Effector memory CD8-positive, alpha-beta T cell (primary cell): ENCODE measurements around the gene SND1.
"Not testable (repeated sequence)": the region's sequence is repeated elsewhere in the genome, so short reads cannot be mapped to it uniquely, and the experiment has no call there.

Experiments used
- ATAC-seq: fragments of 150-1000 bp; cut with Tn5 transposase; replicated peaks from 2 replicates; pipeline ENCODE4 v1.10.0; 2021; ENCODE audit warnings: mild to moderate bottlenecking, moderate library complexity
- DNase-seq, 3 experiments: peaks; one replicate each; pipeline ENCODE4 v3.0.0; 2021
- H3K27ac Mint-ChIP-seq, 2 donors: one replicate each; pipeline ENCODE4 v1.8.0; 2022; ENCODE audit warnings: mild to moderate bottlenecking in 2 of 2, mixed read lengths in 2 of 2, moderate library complexity in 2 of 2
- H3K27me3 Mint-ChIP-seq, 2 donors: one replicate each; pipeline ENCODE4 v1.8.0; 2022; ENCODE audit warnings: mixed read lengths in 2 of 2
- H3K36me3 Mint-ChIP-seq: one replicate; pipeline ENCODE4 v1.8.0; 2022; ENCODE audit warnings: mild to moderate bottlenecking, moderate library complexity, mixed read lengths; ENCODE audit not compliant: insufficient read depth
- H3K4me1 Mint-ChIP-seq, 2 donors: one replicate each; pipeline ENCODE4 v1.8.0; 2022; ENCODE audit warnings: low read depth in 2 of 2, mixed read lengths in 2 of 2
- H3K4me3 Mint-ChIP-seq, 2 donors: one replicate each; pipeline ENCODE4 v1.8.0; 2022; ENCODE audit warnings: mild to moderate bottlenecking in 2 of 2, mixed read lengths in 2 of 2, moderate library complexity in 2 of 2
- H3K9me3 Mint-ChIP-seq, 2 donors: one replicate each; pipeline ENCODE4 v1.8.0; 2022; ENCODE audit warnings: mixed read lengths in 2 of 2

The SND1 gene

DNA sequence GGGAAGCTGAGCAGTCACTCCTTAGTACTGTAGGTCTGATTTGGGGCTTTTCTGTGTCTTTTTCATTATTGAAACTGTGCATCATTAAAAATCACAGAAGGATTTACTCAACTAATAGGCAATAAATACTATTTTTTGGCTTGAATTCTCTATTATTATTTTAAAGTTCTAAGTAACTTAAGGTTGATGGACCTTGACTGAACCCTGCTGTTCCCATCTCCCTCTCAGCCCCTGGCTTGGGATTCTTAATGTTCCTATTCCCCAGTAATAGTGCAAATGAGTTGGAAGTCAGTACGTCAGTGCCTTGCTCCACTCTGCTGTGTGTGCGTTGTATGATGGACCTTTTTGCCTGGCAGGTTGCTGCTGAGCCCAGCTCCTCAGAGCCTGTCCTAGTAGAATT, 166.3 kb downstream of the SND1 start:
- Mint-ChIP-seq H3K27me3 (no peaks in the 10 kb centered on the region), H3K27ac (no peak overlapping the region), H3K4me3 (no peak overlapping the region), H3K36me3 (peaks cover 10% of the 10 kb centered on the region), H3K4me1 (peaks cover 44 to 46% of the 10 kb centered on the region in 2 donors), H3K9me3 (no peaks in the 10 kb centered on the region)
- no peak for DNase-seq
- no peak for ATAC-seq

DNA sequence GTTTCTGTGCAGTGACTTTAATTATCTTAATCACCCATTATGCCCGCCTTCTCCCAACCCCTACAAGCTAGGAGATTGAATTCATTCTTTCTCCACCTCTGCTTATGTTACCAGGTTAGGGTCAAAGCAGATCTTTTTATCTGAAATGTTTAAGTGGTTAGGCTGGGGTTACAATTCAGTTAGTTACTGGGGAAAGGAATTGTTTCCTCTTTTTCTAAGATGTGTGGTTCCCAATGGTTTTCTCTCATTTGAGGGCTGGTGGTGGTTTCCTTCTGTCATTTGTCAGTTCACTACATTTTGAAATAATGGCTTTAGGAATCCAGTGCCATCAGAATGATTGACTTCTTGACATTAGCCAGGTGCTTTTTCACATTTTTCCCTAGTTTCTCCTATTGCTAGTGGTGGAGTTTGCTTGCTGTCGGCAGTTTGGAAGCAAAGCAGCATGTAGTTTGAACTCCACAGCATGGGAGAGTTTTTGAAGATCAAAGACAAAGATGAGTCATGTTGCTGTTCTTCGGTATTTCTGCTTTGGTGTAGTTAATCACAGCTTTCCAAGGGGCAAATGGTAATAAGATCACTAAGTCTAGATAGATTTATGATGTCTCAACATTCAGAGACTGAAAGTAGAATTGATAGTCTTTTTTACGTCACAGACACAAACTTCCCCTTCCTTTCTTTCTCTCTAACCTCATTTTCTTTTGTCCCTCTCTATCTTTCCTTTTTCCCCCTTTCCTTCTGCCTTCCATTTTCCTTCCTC, 168.2 kb downstream of the SND1 start:
- ATAC-seq (peak; percentile 24), DNase-seq (no peak)
- H3K9me3 Mint-ChIP-seq = no peaks in the 10 kb centered on the region
- peaks cover 38 to 49% of the 10 kb centered on the region in 2 donors for H3K4me1 Mint-ChIP-seq
- no peaks in the 10 kb centered on the region for H3K36me3 Mint-ChIP-seq
- H3K4me3 Mint-ChIP-seq = no peak overlapping the region
- no peaks in the 10 kb centered on the region for H3K27me3 Mint-ChIP-seq
- H3K27ac Mint-ChIP-seq = peak overlapping the region; percentile 59 to 77

GRCh38 chr7:127820732-127821085, 168.7 kb downstream of the SND1 start:
- no peak for DNase-seq
- Mint-ChIP-seq H3K36me3 (no peaks in the 10 kb centered on the region), H3K4me3 (no peak overlapping the region), H3K27me3 (no peaks in the 10 kb centered on the region), H3K9me3 (no peaks in the 10 kb centered on the region), H3K4me1 (peaks cover 34 to 46% of the 10 kb centered on the region in 2 donors), H3K27ac (peak overlapping the region; percentile 59 to 77)
- ATAC-seq = no peak

- Mint-ChIP-seq H3K9me3 (no peaks in the 10 kb centered on the region), H3K36me3 (no peaks in the 10 kb centered on the region), H3K4me3 (no peak overlapping the region), H3K27me3 (no peaks in the 10 kb centered on the region), H3K4me1 (peaks cover 30 to 41% of the 10 kb centered on the region in 2 donors), H3K27ac (no peak overlapping the region)
- DNase-seq (no peak), ATAC-seq (no peak)
Observed at GRCh38 chr7:127821146-127821545, 169.2 kb downstream of the SND1 start.

DNA sequence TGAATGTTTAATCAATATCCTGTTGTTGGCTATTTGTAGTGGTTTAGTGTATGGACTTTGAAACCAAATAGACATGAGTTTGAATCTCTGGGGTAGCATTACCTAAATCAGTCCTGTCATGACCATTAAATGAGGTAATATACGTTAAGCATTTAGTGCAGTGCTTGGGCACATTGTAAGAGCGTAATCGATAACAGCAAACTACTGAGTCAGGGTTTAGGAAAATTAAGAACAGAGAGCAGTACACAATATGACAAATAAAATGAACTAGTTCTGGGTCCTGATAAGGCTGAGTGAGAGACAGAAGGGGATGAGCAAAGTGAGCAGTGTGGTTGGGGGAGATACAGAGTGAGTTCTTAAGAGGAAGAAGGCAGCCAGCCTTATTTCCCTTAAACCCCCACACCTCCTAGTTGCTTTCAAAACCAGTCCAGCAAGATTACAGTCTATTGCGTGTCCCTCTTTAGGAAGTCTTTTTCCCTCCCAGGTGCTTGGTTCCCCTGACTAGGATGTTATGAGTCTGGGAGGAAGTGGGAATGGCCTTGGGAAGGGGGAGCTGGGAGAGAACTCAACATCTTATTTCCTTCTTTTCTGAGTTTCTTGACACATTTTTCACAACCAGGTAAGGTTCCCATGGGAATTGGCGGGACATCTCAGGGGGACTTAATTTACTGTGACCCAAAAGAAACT, 171.0 kb downstream of the SND1 start:
- no peaks in the 10 kb centered on the region for H3K36me3 Mint-ChIP-seq
- peaks cover 25 to 32% of the 10 kb centered on the region in 2 donors for H3K4me1 Mint-ChIP-seq
- H3K27ac Mint-ChIP-seq = no peak overlapping the region
- no peaks in the 10 kb centered on the region for H3K9me3 Mint-ChIP-seq
- no peaks in the 10 kb centered on the region for H3K27me3 Mint-ChIP-seq
- no peak overlapping the region for H3K4me3 Mint-ChIP-seq
- no peak for ATAC-seq
- DNase-seq = no peak

GRCh38 chr7:127824682-127825081, 172.7 kb downstream of the SND1 start:
- ATAC-seq (no peak), DNase-seq (no peak)
- H3K27me3 Mint-ChIP-seq = no peaks in the 10 kb centered on the region
- H3K27ac Mint-ChIP-seq = peak overlapping the region in 1 of 2 donors; percentile 26
- no peaks in the 10 kb centered on the region for H3K36me3 Mint-ChIP-seq
- peaks cover 15 to 31% of the 10 kb centered on the region in 2 donors for H3K4me1 Mint-ChIP-seq
- H3K9me3 Mint-ChIP-seq = no peaks in the 10 kb centered on the region
- H3K4me3 Mint-ChIP-seq = no peak overlapping the region

GRCh38 chr7:127828843-127829500, 177.0 kb downstream of the SND1 start:
- DNase-seq (no peak), ATAC-seq (no peak)
- H3K9me3 Mint-ChIP-seq = no peaks in the 10 kb centered on the region
- H3K27ac Mint-ChIP-seq = peak overlapping the region in 1 of 2 donors; percentile 17
- H3K4me3 Mint-ChIP-seq = no peak overlapping the region
- peaks cover 3 to 12% of the 10 kb centered on the region in 2 donors for H3K4me1 Mint-ChIP-seq
- H3K27me3 Mint-ChIP-seq = no peaks in the 10 kb centered on the region
- H3K36me3 Mint-ChIP-seq = no peaks in the 10 kb centered on the region

DNA sequence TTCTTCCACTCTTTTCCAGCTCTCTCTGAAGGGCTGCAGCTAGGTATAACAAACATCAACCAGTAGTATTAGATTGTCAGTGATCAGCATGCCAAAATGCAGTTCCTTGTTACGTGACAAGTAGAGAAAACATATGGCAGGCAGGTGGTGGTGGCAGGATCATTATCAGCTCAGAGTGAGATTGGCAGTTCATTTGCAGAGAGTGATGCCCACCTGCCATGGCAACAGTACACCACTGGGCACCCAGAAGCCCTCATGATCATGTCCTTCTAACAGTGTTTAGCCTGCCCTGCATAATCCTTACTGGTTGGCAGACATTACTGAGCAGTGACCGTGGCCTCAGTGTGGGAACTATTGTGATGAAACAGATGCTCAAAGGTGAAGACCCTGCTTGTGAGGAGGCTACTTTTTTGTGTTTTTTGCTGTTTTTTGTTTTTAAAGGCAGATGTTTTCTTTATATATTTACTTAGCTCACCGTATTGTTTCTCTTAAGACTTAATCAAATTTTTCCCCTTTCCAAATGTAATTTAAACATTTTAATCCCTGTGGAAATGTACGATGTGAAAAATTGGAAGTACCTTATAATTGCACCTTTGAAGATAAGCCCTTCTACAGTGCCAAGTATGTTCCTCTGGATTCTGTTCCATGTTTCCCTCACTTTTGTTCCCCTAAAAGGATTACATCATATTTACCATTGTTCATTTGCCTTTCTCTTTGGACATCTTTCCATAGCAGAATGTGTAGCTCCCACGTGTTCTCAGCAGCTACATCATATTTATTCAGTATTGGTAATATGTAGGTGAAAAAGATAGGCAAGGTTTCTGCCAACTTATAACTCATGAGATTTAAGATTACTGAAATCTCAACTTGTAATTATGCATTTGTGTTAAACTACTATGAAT, 179.6 kb downstream of the SND1 start:
- Mint-ChIP-seq H3K27ac (no peak overlapping the region), H3K27me3 (no peaks in the 10 kb centered on the region), H3K4me1 (peaks cover 2 to 17% of the 10 kb centered on the region in 2 donors), H3K4me3 (no peak overlapping the region), H3K36me3 (no peaks in the 10 kb centered on the region), H3K9me3 (peaks cover 0 to 2% of the 10 kb centered on the region in 2 donors)
- ATAC-seq (no peak), DNase-seq (no peak)

GRCh38 chr7:127832592-127832991, 180.6 kb downstream of the SND1 start:
- H3K36me3 Mint-ChIP-seq = no peaks in the 10 kb centered on the region
- DNase-seq (no peak), ATAC-seq (no peak)
- H3K27ac Mint-ChIP-seq = no peak overlapping the region
- peaks cover 1 to 2% of the 10 kb centered on the region in 2 donors for H3K9me3 Mint-ChIP-seq
- peaks cover 2 to 17% of the 10 kb centered on the region in 2 donors for H3K4me1 Mint-ChIP-seq
- no peak overlapping the region for H3K4me3 Mint-ChIP-seq
- H3K27me3 Mint-ChIP-seq = no peaks in the 10 kb centered on the region

GRCh38 chr7:127833641-127834040, 181.6 kb downstream of the SND1 start:
- Mint-ChIP-seq H3K27me3 (no peaks in the 10 kb centered on the region), H3K36me3 (no peaks in the 10 kb centered on the region), H3K4me3 (no peak overlapping the region), H3K4me1 (peaks cover 6 to 20% of the 10 kb centered on the region in 2 donors), H3K27ac (no peak overlapping the region), H3K9me3 (peaks cover 5 to 8% of the 10 kb centered on the region in 2 donors)
- ATAC-seq = no peak
- DNase-seq = no peak

GRCh38 chr7:127835679-127836078, 183.7 kb downstream of the SND1 start:
- Mint-ChIP-seq H3K27me3 (no peaks in the 10 kb centered on the region), H3K4me3 (no peak overlapping the region), H3K9me3 (peaks cover 5 to 8% of the 10 kb centered on the region in 2 donors), H3K27ac (no peak overlapping the region), H3K36me3 (no peaks in the 10 kb centered on the region), H3K4me1 (peaks cover 6 to 20% of the 10 kb centered on the region in 2 donors)
- DNase-seq = no peak
- ATAC-seq = no peak

DNA sequence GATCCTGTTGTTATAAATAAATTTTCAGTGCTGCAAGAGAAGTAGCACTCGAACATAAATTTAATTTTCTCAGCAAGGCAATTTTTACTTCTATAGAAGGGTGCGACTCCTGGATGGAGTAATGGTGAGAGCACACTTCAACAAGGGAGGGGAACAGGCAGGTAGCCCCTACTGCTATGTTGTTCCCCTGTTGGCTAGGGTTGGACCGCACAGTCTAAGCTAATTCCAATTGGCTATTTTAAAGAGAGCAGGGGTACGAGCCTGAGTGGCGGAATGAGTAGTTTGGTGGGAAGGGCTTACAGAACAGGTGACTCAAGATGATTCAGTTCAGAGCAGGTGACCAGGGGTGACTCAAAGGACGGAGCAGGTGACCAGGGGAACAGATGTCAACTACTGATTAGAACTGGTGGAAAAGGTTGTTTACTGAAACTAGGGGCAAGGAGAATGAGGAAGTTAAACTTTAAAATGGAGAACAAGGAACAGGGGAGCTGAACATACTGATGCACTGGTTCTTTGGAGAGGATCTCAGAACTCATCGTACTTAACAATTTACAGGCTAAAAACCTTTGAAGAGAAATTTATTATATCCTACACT, 185.9 kb downstream of the SND1 start:
- not testable (repeated sequence) for DNase-seq, H3K27ac Mint-ChIP-seq, H3K27me3 Mint-ChIP-seq, ATAC-seq, H3K36me3 Mint-ChIP-seq, H3K9me3 Mint-ChIP-seq, H3K4me3 Mint-ChIP-seq
- H3K4me1 Mint-ChIP-seq = peaks cover 6 to 26% of the 10 kb centered on the region in 2 donors
